ENCODE results near the gene HGF.

DNA sequence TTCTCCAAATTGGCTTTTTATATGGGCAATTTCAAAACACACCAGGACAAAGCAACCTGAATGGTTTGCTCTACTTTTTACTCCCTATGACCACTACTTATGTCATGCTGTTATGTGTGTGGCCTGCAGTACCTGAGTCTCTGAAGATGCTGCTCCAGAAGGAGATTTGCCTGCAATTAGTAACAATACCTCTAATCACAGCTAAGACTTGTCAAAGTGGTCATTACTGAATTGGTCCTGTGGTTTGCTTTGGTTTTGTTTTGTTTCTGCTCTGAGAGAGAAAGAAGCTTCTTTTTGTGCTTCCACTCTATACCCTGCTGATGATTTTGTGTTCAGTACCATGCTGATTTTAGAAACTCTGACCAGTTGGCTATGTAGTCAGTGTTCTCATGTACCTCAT, 25.5 kb downstream of the HGF start:
- TF ChIP-seq, protein P1, sequence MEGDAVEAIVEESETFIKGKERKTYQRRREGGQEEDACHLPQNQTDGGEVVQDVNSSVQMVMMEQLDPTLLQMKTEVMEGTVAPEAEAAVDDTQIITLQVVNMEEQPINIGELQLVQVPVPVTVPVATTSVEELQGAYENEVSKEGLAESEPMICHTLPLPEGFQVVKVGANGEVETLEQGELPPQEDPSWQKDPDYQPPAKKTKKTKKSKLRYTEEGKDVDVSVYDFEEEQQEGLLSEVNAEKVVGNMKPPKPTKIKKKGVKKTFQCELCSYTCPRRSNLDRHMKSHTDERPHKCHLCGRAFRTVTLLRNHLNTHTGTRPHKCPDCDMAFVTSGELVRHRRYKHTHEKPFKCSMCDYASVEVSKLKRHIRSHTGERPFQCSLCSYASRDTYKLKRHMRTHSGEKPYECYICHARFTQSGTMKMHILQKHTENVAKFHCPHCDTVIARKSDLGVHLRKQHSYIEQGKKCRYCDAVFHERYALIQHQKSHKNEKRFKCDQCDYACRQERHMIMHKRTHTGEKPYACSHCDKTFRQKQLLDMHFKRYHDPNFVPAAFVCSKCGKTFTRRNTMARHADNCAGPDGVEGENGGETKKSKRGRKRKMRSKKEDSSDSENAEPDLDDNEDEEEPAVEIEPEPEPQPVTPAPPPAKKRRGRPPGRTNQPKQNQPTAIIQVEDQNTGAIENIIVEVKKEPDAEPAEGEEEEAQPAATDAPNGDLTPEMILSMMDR (conservative IDR thresholded peaks at IDR 0.05; ENCODE audit: low read length): no peak
- TF ChIP-seq EZH2phosphoT487 (IDR thresholded peaks at IDR 0.05; ENCODE audit: borderline replicate concordance, low read depth, low read length): no peak
